ENCODE results near the gene BABAM2. TPM values are rescaled to one million over a fixed set of nuclear protein-coding genes. Genes with fewer than 3 reads are reported as not detected.

BABAM2 gene
- total and polyA plus RNA-seq, 10 of the 15 experiments (the other 5 are each of a cell fraction or from before 2014, with no cell fraction given): 30.7 to 59.9 (median 44.5) TPM

GRCh38 chr2:27855476-27855875 is 35.1 kb upstream of the BABAM2 start:
- Histone ChIP-seq H3K27me3 (replicated peaks in 1 of 2; ENCODE audit: control insufficient read depth in 2 of 2, insufficient read depth in 2 of 2, low read length in 1 of 2) (no peaks in the 10 kb centered on the region), H3K4me1 (ENCODE audit: control insufficient read depth, insufficient read depth, low read length) (no peaks in the 10 kb centered on the region), H3K4me2 (ENCODE audit: control insufficient read depth, insufficient read depth) (no peak overlapping the region), H2AFZ (ENCODE audit: control insufficient read depth, low read depth, low read length) (no peak overlapping the region), H3K36me3 (ENCODE audit: control insufficient read depth in 2 of 2, insufficient read depth in 2 of 2, low read length in 1 of 2) (no peaks in the 10 kb centered on the region), H3K79me2 (ENCODE audit: control insufficient read depth, insufficient read depth, low read length) (no peaks in the 10 kb centered on the region), H3K4me3 (no peak overlapping the region), H3K27ac (ENCODE audit: control insufficient read depth, insufficient read depth) (no peak overlapping the region), H3K9ac (ENCODE audit: control insufficient read depth, insufficient read depth, low read length) (no peak overlapping the region), H3K9me3 (replicated peaks; ENCODE audit: control insufficient read depth, insufficient read depth, low read length) (no peaks in the 10 kb centered on the region; the same call in 2 of the 3 replicates), H4K20me1 (ENCODE audit: control insufficient read depth, insufficient read depth) (no peaks in the 10 kb centered on the region)
- ChIA-PET CTCF (no interaction called here), RAD21 (ENCODE audit: unreplicated experiment) (no interaction called here), POLR2A (interaction anchor here (0.6 kb wide), 1 partner anchor 340 kb away, joined by 3 read pairs; no protein-coding TSS in a partner anchor), SMC1A (ENCODE audit: uncharacterized antibody, unreplicated experiment) (interaction anchor here (0.8 kb wide), 1 partner anchor 30 kb away, joined by 3 read pairs; no protein-coding TSS in a partner anchor)
- TF ChIP-seq ZNF622 (IDR thresholded peaks at IDR 0.05): no peak
- intact Hi-C loops (cut with micrococcal nuclease; ENCODE audit: unreplicated experiment) (no loop called here), in situ Hi-C loops (cut with MboI) (no loop called here)
- FAIRE-seq (no peak), ATAC-seq (no peak), DNase-seq (ENCODE audit: low read depth, low spot score) (no peak)
- BruUV-seq (replicated peaks): no TSS peak

- in situ Hi-C loops (cut with MboI) (no loop called here), intact Hi-C loops (cut with micrococcal nuclease; ENCODE audit: unreplicated experiment) (no loop called here)
- Histone ChIP-seq H3K4me2 (ENCODE audit: control insufficient read depth, insufficient read depth) (no peak overlapping the region), H3K27ac (ENCODE audit: control insufficient read depth, insufficient read depth) (no peak overlapping the region), H3K36me3 (ENCODE audit: control insufficient read depth in 2 of 2, insufficient read depth in 2 of 2, low read length in 1 of 2) (no peaks in the 10 kb centered on the region), H4K20me1 (ENCODE audit: control insufficient read depth, insufficient read depth) (no peaks in the 10 kb centered on the region), H2AFZ (ENCODE audit: control insufficient read depth, low read depth, low read length) (no peak overlapping the region), H3K4me3 (no peak overlapping the region), H3K79me2 (ENCODE audit: control insufficient read depth, insufficient read depth, low read length) (no peaks in the 10 kb centered on the region), H3K4me1 (ENCODE audit: control insufficient read depth, insufficient read depth, low read length) (no peaks in the 10 kb centered on the region), H3K27me3 (replicated peaks in 1 of 2; ENCODE audit: control insufficient read depth in 2 of 2, insufficient read depth in 2 of 2, low read length in 1 of 2) (no peaks in the 10 kb centered on the region), H3K9ac (ENCODE audit: control insufficient read depth, insufficient read depth, low read length) (no peak overlapping the region), H3K9me3 (replicated peaks; ENCODE audit: control insufficient read depth, insufficient read depth, low read length) (no peaks in the 10 kb centered on the region; the same call in 2 of the 3 replicates)
- ATAC-seq (no peak), FAIRE-seq (no peak), DNase-seq (ENCODE audit: low read depth, low spot score) (no peak)
- ChIA-PET CTCF (interaction anchor here (0.6 kb wide), 1 partner anchor 257 kb away, joined by 3 read pairs; no protein-coding TSS in a partner anchor), POLR2A (no interaction called here), SMC1A (ENCODE audit: uncharacterized antibody, unreplicated experiment) (no interaction called here), RAD21 (ENCODE audit: unreplicated experiment) (no interaction called here)
- WGBS (ENCODE audit: insufficient coverage, insufficient replicate concordance, low lambda C conversion rate, missing lambda C conversion rate): 18% methylated on average over 3 of the region's 3 CpGs
- no peak for TF ChIP-seq IKZF1 (conservative IDR thresholded peaks at IDR 0.05)
- BruUV-seq (replicated peaks): no TSS peak
Measured at GRCh38 chr2:27856386-27856785, 34.1 kb upstream of the BABAM2 start.
